Activated CD4-positive, alpha-beta T cell treated with anti-CD3 and anti-CD28 coated beads for 36 hours (primary cell): Measurements from ENCODE around the gene TSHZ1. TPM values are rescaled to one million over a fixed set of nuclear protein-coding genes. Genes with fewer than 3 reads are reported as not detected.

ENCODE experiments used
- ATAC-seq: fragments of 200-7000 bp; cut with Tn5 transposase; one replicate; pipeline ENCODE4 v1.10.0; 2021; ENCODE audit warnings: mild to moderate bottlenecking, moderate library complexity
- CTCF ChIA-PET: fragments of 350-600 bp; sonication (Branson Sonifier 250); formaldehyde crosslinking; loops from one replicate; lab custom pipeline; 2021; ENCODE audit warnings: antibody characterized with exemption; lab: Charles Lee
- POLR2A ChIA-PET: fragments of 350-600 bp; sonication (Branson Sonifier 250); formaldehyde crosslinking; loops from one replicate; lab custom pipeline; 2021; ENCODE audit warnings: antibody characterized with exemption, inconsistent platforms; lab: Charles Lee
- DNase-seq: peaks from one replicate; pipeline ENCODE4 v3.0.0-alpha.2; 2020
- H3K27ac Mint-ChIP-seq: one replicate; pipeline ENCODE4 v1.8.0; 2021; ENCODE audit warnings: mixed read lengths
- H3K27me3 Mint-ChIP-seq: one replicate; pipeline ENCODE4 v1.8.0; 2021; ENCODE audit warnings: mixed read lengths
- H3K36me3 Mint-ChIP-seq: one replicate; pipeline ENCODE4 v1.8.0; 2021; ENCODE audit warnings: low read depth, mixed read lengths
- H3K4me1 Mint-ChIP-seq: one replicate; pipeline ENCODE4 v1.8.0; 2021; ENCODE audit warnings: mixed read lengths
- H3K4me3 Mint-ChIP-seq: one replicate; pipeline ENCODE4 v1.8.0; 2021; ENCODE audit warnings: mild to moderate bottlenecking, moderate library complexity, mixed read lengths
- H3K9me3 Mint-ChIP-seq: one replicate; pipeline ENCODE4 v1.8.0; 2021; ENCODE audit warnings: low read depth, mixed read lengths
- intact Hi-C, 2 experiments: fragments of 100-400 bp; cut with DNase I in 1 of 2; cut with micrococcal nuclease in 1 of 2; formaldehyde crosslinking; loops; one replicate each; pipeline versions ENCODE4 v1.14.2 to v1.15.1; 2022 to 2024; cut with DNase I, micrococcal nuclease
- total RNA-seq, 2 experiments: library from RNA; stranded (reverse); gene quantifications; one replicate each; pipeline ENCODE4 v1.2.3, GENCODE V29; 2021

Gene TSHZ1
- total RNA-seq, 2 experiments from 2014 or later, result 12.0 to 13.4 TPM

DNA sequence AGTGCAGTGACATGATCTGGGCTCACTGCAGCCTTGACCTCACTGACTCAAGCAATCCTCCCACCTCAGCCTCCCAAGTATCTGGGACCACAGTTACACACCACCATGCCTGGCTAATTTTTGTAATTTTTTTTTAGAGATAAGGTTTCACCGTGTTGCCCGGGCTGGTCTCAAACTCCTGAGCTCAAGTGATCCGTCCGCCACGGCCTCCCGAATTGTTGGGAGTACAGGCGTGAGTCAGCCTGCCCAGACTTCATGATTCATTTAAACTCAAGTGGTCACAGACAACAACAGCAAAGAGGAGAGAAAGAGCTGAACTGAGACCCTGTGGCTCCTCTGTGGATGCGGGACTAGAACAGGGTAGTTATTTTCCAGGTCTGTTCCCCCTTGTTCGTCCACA is 83.0 kb downstream of the TSHZ1 start:
- H3K36me3 Mint-ChIP-seq, result peaks cover 3% of the 10 kb centered on the region
- CTCF ChIA-PET, result no interaction called here
- intact Hi-C loops, result no loop called here
- POLR2A ChIA-PET, result no interaction called here
- no peak for DNase-seq
- ATAC-seq, result no peak
- H3K9me3 Mint-ChIP-seq, result no peaks in the 10 kb centered on the region
- H3K4me1 Mint-ChIP-seq, result no peaks in the 10 kb centered on the region
- no peak overlapping the region for H3K27ac Mint-ChIP-seq
- no peak overlapping the region for H3K4me3 Mint-ChIP-seq
- H3K27me3 Mint-ChIP-seq, result no peaks in the 10 kb centered on the region

DNA sequence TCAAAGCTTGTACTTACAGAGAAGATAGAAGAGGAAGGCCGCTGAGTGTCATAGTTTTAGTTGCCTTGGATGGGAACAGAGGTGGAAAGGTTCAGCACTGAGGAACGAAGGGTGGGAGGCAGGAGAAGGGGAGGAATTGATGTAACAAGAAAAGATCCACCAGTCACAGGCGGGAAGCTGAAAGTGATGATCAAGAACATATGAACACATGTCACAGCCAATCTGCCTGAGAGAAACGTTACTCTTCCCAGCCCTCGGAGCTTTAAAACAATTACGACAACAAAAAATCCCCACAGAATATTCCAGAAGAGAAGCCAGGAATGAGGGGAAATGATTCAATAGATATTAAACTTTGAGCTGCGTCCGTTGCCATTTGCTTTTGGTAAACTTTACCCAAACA is 87.1 kb downstream of the TSHZ1 start:
- intact Hi-C loops, result no loop called here
- Mint-ChIP-seq H3K4me3 (no peak overlapping the region), H3K27ac (no peak overlapping the region), H3K9me3 (no peaks in the 10 kb centered on the region), H3K36me3 (no peaks in the 10 kb centered on the region), H3K27me3 (no peaks in the 10 kb centered on the region), H3K4me1 (no peaks in the 10 kb centered on the region)
- DNase-seq (no peak), ATAC-seq (no peak)
- CTCF ChIA-PET, result no interaction called here
- POLR2A ChIA-PET, result no interaction called here

DNA sequence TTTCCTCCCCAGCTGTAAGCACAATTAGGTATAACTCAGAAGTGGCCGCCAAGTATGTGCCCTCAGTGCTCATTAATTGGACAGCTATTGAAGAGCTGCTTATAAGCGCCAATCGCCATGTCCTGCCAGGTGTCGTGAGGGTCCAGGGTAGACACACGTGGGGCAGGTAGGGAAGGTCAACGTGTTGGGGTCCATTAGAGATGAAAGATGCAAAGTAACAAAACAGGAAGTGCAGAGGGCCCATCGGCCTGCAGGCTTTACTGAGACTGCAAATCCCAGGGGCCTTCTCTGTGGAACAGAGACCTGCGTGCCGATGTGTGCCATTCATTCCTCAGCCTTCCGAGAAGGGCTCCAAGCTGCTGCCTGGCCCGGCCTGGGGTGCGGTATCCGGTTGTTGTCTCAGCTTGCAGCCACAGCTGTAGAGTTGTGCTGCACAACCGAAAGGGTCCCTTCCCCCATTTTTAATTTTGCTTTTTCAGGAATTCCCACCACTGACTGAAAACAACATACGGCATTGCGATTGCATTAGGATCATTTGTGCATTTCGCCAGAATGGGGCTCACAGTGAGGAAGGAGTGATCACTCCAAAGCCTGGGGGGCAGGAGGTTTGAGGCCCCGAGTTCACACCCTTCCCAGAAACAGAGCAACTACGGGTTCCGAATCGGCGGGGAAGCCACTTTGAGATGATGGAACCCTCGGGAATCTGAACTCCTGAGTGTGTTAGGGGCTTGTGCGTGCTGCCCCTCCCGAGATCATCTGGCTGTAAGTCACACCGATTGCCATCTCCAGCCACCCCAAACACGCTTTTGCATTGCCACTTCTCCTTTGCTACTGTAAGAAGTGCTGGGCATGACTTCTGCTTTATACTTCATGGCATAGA is 94.3 kb downstream of the TSHZ1 start:
- H3K4me1 Mint-ChIP-seq, result no peaks in the 10 kb centered on the region
- CTCF ChIA-PET, result interaction anchor here (0.7 kb wide), 1 partner anchor 643 kb away, joined by 3 read pairs; no protein-coding TSS in a partner anchor
- H3K27ac Mint-ChIP-seq, result no peak overlapping the region
- DNase-seq (no peak), ATAC-seq (no peak)
- intact Hi-C loops, result loop anchor here in 1 of 2 experiments (10.0 kb wide), 1 partner anchor 60 kb away; no protein-coding TSS in a partner anchor
- no peaks in the 10 kb centered on the region for H3K27me3 Mint-ChIP-seq
- POLR2A ChIA-PET, result no interaction called here
- peaks cover 8% of the 10 kb centered on the region for H3K9me3 Mint-ChIP-seq
- H3K36me3 Mint-ChIP-seq, result no peaks in the 10 kb centered on the region
- no peak overlapping the region for H3K4me3 Mint-ChIP-seq

DNA sequence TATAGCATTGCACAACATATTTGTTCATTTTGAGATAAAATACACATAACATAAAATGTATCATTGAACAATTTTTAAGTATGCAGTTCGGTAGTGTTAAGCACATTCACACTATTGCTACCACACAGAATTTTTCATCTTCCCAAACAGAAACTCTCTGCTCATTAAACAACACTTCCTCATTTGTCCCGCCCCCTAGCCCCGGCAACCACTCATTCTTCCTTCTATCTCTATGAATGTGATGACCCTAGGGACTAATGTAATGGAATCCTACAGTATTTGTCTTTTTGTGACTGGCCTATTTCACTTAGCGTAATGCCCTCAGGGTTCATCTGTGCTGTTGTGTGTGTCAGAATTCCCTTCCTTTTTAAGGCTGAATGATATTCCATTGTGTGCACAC is 95.4 kb downstream of the TSHZ1 start:
- no peak overlapping the region for H3K27ac Mint-ChIP-seq
- H3K27me3 Mint-ChIP-seq, result peaks cover 1% of the 10 kb centered on the region
- ATAC-seq (no peak), DNase-seq (no peak)
- ChIA-PET POLR2A (no interaction called here), CTCF (no interaction called here)
- H3K4me3 Mint-ChIP-seq, result no peak overlapping the region
- H3K36me3 Mint-ChIP-seq, result no peaks in the 10 kb centered on the region
- intact Hi-C loops, result loop anchor here in 1 of 2 experiments (10.0 kb wide), 1 partner anchor 61 kb away; no protein-coding TSS in a partner anchor
- no peaks in the 10 kb centered on the region for H3K4me1 Mint-ChIP-seq
- peaks cover 14% of the 10 kb centered on the region for H3K9me3 Mint-ChIP-seq

DNA sequence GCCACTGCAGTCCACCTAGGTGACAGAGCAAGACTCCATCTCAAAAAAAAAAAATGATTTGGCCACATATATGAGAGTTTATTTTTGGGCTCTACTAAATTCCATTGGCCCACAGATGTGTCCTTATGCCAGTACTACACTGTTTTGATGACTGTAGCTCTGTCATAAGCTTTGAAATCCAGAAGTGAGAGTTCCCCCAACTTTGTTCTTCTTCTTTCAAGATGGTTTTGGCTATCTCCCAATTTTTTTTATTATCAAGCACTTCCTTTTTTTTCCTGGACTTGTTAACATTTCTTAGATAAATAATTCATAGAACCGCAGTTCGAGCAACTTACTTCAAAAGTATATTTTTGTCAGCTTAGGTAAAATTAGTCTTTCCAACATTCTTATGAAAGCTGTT is 96.9 kb downstream of the TSHZ1 start:
- Mint-ChIP-seq H3K4me1 (no peaks in the 10 kb centered on the region), H3K36me3 (no peaks in the 10 kb centered on the region), H3K27ac (no peak overlapping the region), H3K4me3 (no peak overlapping the region), H3K9me3 (peaks cover 14% of the 10 kb centered on the region), H3K27me3 (peaks cover 1% of the 10 kb centered on the region)
- ATAC-seq (no peak), DNase-seq (no peak)
- intact Hi-C loops, result loop anchor here in 1 of 2 experiments (10.0 kb wide), 1 partner anchor 63 kb away; no protein-coding TSS in a partner anchor
- CTCF ChIA-PET, result interaction anchor here (1.2 kb wide), 1 partner anchor 12 kb away, joined by 3 read pairs; no protein-coding TSS in a partner anchor
- POLR2A ChIA-PET, result no interaction called here

DNA sequence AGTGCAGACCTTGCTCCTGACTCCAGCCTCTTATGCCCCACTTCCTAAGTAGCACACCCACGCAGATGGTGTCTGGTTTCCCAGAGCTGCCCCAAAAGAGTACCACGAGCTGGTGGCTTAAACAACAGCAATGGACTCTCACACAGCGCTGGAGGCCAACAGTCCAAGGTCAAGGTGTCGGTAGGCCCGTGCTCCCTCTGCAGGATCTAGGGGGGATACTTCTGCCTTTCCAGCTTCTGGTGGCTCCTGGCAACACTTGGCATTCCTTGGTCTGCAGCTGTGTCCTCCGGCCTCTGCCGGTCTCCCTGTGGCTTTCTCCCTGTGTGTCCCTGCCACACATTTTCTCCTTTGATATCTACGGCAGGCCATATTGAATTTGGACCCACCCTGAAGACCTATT is 99.0 kb downstream of the TSHZ1 start:
- no peak overlapping the region for H3K4me3 Mint-ChIP-seq
- ChIA-PET POLR2A (no interaction called here), CTCF (interaction anchor here (0.6 kb wide), 1 partner anchor 224 kb away, joined by 3 read pairs; no protein-coding TSS in a partner anchor)
- no peaks in the 10 kb centered on the region for H3K36me3 Mint-ChIP-seq
- no peaks in the 10 kb centered on the region for H3K4me1 Mint-ChIP-seq
- H3K27ac Mint-ChIP-seq, result no peak overlapping the region
- peaks cover 1% of the 10 kb centered on the region for H3K27me3 Mint-ChIP-seq
- no peak for ATAC-seq
- DNase-seq, result no peak
- intact Hi-C loops, result loop anchor here in 1 of 2 experiments (10.0 kb wide), 1 partner anchor 65 kb away; no protein-coding TSS in a partner anchor
- H3K9me3 Mint-ChIP-seq, result peaks cover 14% of the 10 kb centered on the region

DNA sequence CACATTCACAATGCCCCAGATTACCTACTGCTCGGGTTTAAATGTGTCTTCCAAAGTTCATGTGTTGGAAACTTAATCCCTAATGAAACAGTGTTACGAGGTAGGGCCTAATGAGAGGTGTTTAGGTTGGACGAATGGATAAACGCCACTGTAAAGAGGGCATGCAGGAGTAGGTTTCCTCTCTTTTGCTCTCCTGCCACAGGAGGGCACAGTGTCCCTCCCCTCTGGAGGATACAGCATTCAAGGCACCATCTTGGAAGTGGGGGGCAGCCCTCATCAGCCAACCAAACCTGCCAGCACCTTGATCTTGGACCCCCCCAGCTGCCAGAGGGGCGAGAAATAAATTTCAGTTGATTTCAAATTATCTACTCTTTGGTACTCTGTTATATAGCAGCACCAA is 103.5 kb downstream of the TSHZ1 start:
- Mint-ChIP-seq H3K4me3 (no peak overlapping the region), H3K4me1 (no peaks in the 10 kb centered on the region), H3K9me3 (peaks cover 10% of the 10 kb centered on the region), H3K27me3 (peaks cover 1% of the 10 kb centered on the region), H3K36me3 (no peaks in the 10 kb centered on the region), H3K27ac (no peak overlapping the region)
- POLR2A ChIA-PET, result no interaction called here
- CTCF ChIA-PET, result no interaction called here
- ATAC-seq (no peak), DNase-seq (no peak)
- intact Hi-C loops, result no loop called here

DNA sequence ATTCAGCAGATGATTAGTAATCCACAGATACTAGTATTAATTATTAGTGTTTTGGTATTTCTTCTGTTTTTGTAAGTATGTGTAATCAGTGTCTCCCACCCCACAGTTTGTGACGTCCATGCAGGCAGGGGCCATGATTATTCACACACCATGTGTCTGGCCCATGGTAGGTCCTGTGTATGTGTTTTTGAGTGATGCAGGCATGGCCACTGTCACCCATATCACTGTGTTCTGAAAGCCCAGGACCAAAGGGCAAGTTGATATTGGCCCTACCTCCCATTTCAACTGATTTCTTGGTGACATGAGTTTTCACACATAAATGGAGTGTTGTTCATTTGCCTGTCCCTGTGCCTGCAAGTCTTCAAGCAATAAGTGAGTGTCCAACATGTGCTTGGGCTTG is 104.0 kb downstream of the TSHZ1 start:
- intact Hi-C loops, result no loop called here
- peaks cover 6% of the 10 kb centered on the region for H3K9me3 Mint-ChIP-seq
- no peak overlapping the region for H3K4me3 Mint-ChIP-seq
- no peaks in the 10 kb centered on the region for H3K4me1 Mint-ChIP-seq
- ChIA-PET CTCF (no interaction called here), POLR2A (no interaction called here)
- DNase-seq (no peak), ATAC-seq (no peak)
- no peak overlapping the region for H3K27ac Mint-ChIP-seq
- no peaks in the 10 kb centered on the region for H3K36me3 Mint-ChIP-seq
- H3K27me3 Mint-ChIP-seq, result peaks cover 1% of the 10 kb centered on the region

DNA sequence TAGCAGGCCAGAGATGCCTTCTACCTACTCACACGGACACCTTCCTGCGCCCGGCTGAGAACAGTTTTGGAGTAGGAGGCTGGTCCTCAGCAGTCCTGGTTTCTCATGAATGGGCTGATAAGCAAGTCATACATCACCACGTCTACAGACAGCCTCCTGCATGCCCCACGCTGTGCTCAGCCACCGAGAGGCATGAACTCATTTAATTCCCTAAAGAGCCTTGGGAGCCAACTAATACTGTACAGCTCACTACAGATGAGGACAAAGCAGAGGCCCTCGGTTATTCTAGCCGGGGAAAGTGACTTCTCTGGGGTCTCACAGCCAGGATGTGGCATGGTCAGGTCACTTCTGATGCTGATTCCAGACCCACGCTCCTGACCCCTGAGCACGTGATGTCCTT is 105.6 kb downstream of the TSHZ1 start:
- Mint-ChIP-seq H3K4me1 (no peaks in the 10 kb centered on the region), H3K9me3 (no peaks in the 10 kb centered on the region), H3K27me3 (no peaks in the 10 kb centered on the region), H3K4me3 (no peak overlapping the region), H3K27ac (no peak overlapping the region), H3K36me3 (no peaks in the 10 kb centered on the region)
- DNase-seq (no peak), ATAC-seq (no peak)
- intact Hi-C loops, result no loop called here
- ChIA-PET POLR2A (no interaction called here), CTCF (no interaction called here)

DNA sequence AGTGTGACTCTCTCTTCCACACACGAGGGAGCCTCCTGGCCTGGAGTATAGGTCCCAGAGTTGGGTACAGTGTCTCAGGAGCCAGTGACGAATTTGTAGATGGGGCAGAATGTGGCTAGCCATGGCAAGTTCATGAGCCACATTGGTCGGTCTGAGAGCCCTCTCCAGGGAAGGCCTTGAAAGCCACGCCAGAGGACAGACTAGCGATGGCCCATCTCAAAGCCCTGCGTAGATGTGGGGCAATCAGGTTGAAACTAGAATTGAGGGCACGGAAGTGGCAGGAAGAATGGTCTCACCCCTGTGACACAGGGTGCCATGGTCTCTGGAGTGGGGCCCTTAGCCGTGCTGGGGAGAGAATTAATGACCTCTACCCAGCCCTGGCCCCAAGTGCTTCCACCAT is 106.2 kb downstream of the TSHZ1 start:
- ATAC-seq, result no peak
- Mint-ChIP-seq H3K4me1 (no peaks in the 10 kb centered on the region), H3K27me3 (no peaks in the 10 kb centered on the region)

DNA sequence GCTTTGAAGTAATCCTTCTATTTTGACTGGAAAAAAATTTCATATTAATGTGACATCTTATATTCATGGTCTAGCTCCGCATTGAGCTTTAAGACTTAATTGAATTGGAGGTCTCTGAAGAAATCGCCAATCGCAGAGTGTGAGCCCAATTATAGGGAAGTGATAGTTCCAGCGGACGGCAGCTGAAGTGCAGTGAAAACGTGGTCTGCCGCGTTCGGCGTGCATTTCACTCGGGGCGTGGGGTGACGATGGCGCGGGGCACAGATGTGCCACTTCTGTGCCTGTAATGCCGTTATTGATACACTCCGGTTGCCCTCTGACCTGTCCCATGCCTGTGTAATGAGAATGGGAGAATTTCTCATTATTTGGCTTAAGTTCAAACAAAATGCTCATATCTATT is 106.7 kb downstream of the TSHZ1 start:
- H3K27me3 Mint-ChIP-seq, result no peaks in the 10 kb centered on the region
- CTCF ChIA-PET, result no interaction called here
- no peak overlapping the region for H3K27ac Mint-ChIP-seq
- H3K4me3 Mint-ChIP-seq, result no peak overlapping the region
- no peaks in the 10 kb centered on the region for H3K4me1 Mint-ChIP-seq
- ATAC-seq (no peak), DNase-seq (no peak)
- POLR2A ChIA-PET, result no interaction called here
- H3K36me3 Mint-ChIP-seq, result no peaks in the 10 kb centered on the region
- H3K9me3 Mint-ChIP-seq, result no peaks in the 10 kb centered on the region
- intact Hi-C loops, result no loop called here

More for the DNA sequence above, 106.2 kb downstream of the TSHZ1 start:
- Mint-ChIP-seq H3K9me3 (no peaks in the 10 kb centered on the region), H3K4me3 (no peak overlapping the region), H3K36me3 (no peaks in the 10 kb centered on the region), H3K27ac (no peak overlapping the region)
- ChIA-PET POLR2A (no interaction called here), CTCF (no interaction called here)
- DNase-seq, result no peak
- intact Hi-C loops, result no loop called here

DNA sequence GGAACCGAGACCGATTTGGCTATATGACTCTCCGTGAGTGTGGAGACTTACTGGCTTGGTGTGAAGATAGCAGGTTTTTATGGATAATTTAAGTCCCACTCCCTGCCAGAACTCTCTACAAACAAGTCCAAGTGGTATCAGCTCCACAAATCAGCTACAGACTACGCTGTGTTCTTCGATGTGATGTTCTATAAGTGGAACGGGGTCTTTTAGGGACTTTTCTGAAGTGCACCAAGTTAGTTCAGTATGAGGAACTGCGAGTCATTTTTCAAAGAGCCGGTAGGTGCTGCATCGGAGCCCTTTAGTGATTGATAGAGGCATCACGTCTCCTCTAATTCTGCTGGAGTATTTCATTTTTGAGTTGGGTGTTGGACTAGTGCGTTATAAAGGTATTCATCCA is 107.1 kb downstream of the TSHZ1 start:
- CTCF ChIA-PET, result no interaction called here
- no peak overlapping the region for H3K27ac Mint-ChIP-seq
- H3K9me3 Mint-ChIP-seq, result no peaks in the 10 kb centered on the region
- no peaks in the 10 kb centered on the region for H3K36me3 Mint-ChIP-seq
- ATAC-seq, result no peak
- no peaks in the 10 kb centered on the region for H3K27me3 Mint-ChIP-seq
- no peaks in the 10 kb centered on the region for H3K4me1 Mint-ChIP-seq
- no peak overlapping the region for H3K4me3 Mint-ChIP-seq
- DNase-seq, result no peak
- intact Hi-C loops, result no loop called here
- POLR2A ChIA-PET, result no interaction called here
